ENCODE data around the gene ACTR10. TPM values are rescaled to one million over a fixed set of nuclear protein-coding genes. Genes with fewer than 3 reads are reported as not detected.

The ACTR10 gene
- total and polyA plus RNA-seq, 12 donors = 49.0 to 167 (median 82.5) TPM

GRCh38 chr14:58281969-58282368 is 82.0 kb downstream of the ACTR10 start:
- 56 to 73% (median 61%) methylated on average over 3 of the region's 3 CpGs for WGBS, 4 donors
- H3K27me3 ChIP-seq = no peaks in the 10 kb centered on the region
- TF ChIP-seq POLR2A (IDR thresholded peaks at IDR 0.05) (no peak), CTCF (IDR thresholded peaks at IDR 0.05) (no peak)
- no peak overlapping the region for H3K4me3 ChIP-seq
- intact Hi-C loops (cut with DNase I) = no loop called here
- peaks cover 0 to under 1% (median 0%) of the 10 kb centered on the region in 3 donors for H3K9me3 ChIP-seq (replicated peaks in 1 of 3)
- peak overlapping the region; percentile 26 to 82 (median 61) for H3K27ac ChIP-seq
- peaks cover 0 to 49% of the 10 kb centered on the region in 2 donors for H3K36me3 ChIP-seq (replicated peaks in 1 of 2)
- no peak for DNase-seq
- peaks cover 13 to 32% of the 10 kb centered on the region in 2 donors for H3K4me1 ChIP-seq (replicated peaks in 1 of 2)

- H3K27me3 ChIP-seq = no peaks in the 10 kb centered on the region
- 65 to 70% (median 69%) methylated on average over 4 of the region's 4 CpGs for WGBS, 4 donors
- TF ChIP-seq POLR2A (IDR thresholded peaks at IDR 0.05) (no peak), CTCF (IDR thresholded peaks at IDR 0.05) (no peak)
- DNase-seq = no peak
- H3K4me1 ChIP-seq (replicated peaks in 1 of 2) = peaks cover 13 to 42% of the 10 kb centered on the region in 2 donors
- H3K9me3 ChIP-seq (replicated peaks in 1 of 3) = peaks cover 0 to 4% (median 0%) of the 10 kb centered on the region in 3 donors
- intact Hi-C loops (cut with DNase I) = no loop called here
- H3K4me3 ChIP-seq = no peak overlapping the region
- peak overlapping the region in 2 of 5 donors; percentile 1 to 71 for H3K27ac ChIP-seq
- peaks cover 0 to 44% of the 10 kb centered on the region in 2 donors for H3K36me3 ChIP-seq (replicated peaks in 1 of 2)
These were observed 83.1 kb downstream of the ACTR10 start for GRCh38 chr14:58282925-58283593.

GRCh38 chr14:58283730-58284129 is 83.8 kb downstream of the ACTR10 start:
- no peak for TF ChIP-seq POLR2A (IDR thresholded peaks at IDR 0.05)
- no peak for TF ChIP-seq CTCF (IDR thresholded peaks at IDR 0.05)
- Histone ChIP-seq H3K36me3 (replicated peaks in 1 of 2) (peaks cover 0 to 39% of the 10 kb centered on the region in 2 donors), H3K9me3 (replicated peaks in 1 of 3) (peaks cover 0 to 4% (median 0%) of the 10 kb centered on the region in 3 donors), H3K27ac (peak overlapping the region in 1 of 5 donors; percentile 1), H3K4me1 (replicated peaks in 1 of 2) (peaks cover 13 to 45% of the 10 kb centered on the region in 2 donors), H3K4me3 (no peak overlapping the region), H3K27me3 (no peaks in the 10 kb centered on the region)
- intact Hi-C loops (cut with DNase I) = no loop called here
- DNase-seq = no peak

GRCh38 chr14:58285132-58285531 is 85.2 kb downstream of the ACTR10 start:
- TF ChIP-seq POLR2A (IDR thresholded peaks at IDR 0.05) (no peak), CTCF (IDR thresholded peaks at IDR 0.05) (no peak)
- Histone ChIP-seq H3K4me1 (replicated peaks in 1 of 2) (peaks cover 13 to 51% of the 10 kb centered on the region in 2 donors), H3K27me3 (no peaks in the 10 kb centered on the region), H3K27ac (no peak overlapping the region), H3K4me3 (no peak overlapping the region), H3K9me3 (replicated peaks in 1 of 3) (peaks cover 0 to 4% (median 0%) of the 10 kb centered on the region in 3 donors), H3K36me3 (replicated peaks in 1 of 2) (peaks cover 0 to 42% of the 10 kb centered on the region in 2 donors)
- intact Hi-C loops (cut with DNase I) = no loop called here
- no peak for DNase-seq
- WGBS, 4 donors = 91 to 99% (median 95%) methylated on average over 4 of the region's 4 CpGs

Small RNA genes within 50 kb of the gene (small RNA-seq; reads per million reads assigned to genes)
- 0 to 0.08 reads per million in 2 donors for gene RN7SL598P

Other genes with a start within 250 kb of the ACTR10 start
- 10 to 100 TPM in 4 of 9 donors, 1 to 10 TPM in 5; 6.1 to 23.2 (median 9.5) TPM for gene ARMH4, start 47.9 kb upstream of the ACTR10 start, total RNA-seq
- 1 to 10 TPM; 1.1 to 8.1 (median 1.4) TPM for gene ARMH4, start 47.9 kb upstream of the ACTR10 start, polyA plus RNA-seq
- gene PSMA3, start 44.7 kb downstream of the ACTR10 start, total RNA-seq = 100 to 1,000 TPM in 8 of 9 donors, 10 to 100 TPM in 1; 80.9 to 270 (median 143) TPM
- gene PSMA3, start 44.7 kb downstream of the ACTR10 start, polyA plus RNA-seq = 100 to 1,000 TPM; 164 to 260 (median 173) TPM
- 10 to 100 TPM in 8 of 9 donors, 1 to 10 TPM in 1; 6.2 to 38.0 (median 18.4) TPM for gene ARID4A, start 98.4 kb downstream of the ACTR10 start, total RNA-seq
- 10 to 100 TPM in 2 of 3 donors, 1 to 10 TPM in 1; 4.4 to 17.5 (median 16.3) TPM for gene ARID4A, start 98.4 kb downstream of the ACTR10 start, polyA plus RNA-seq
- under 1 TPM in 1 of 9 donors, not detected in 8; 0.58 TPM for gene TOMM20L, start 195.8 kb downstream of the ACTR10 start, total RNA-seq
- not detected for gene TOMM20L, start 195.8 kb downstream of the ACTR10 start, polyA plus RNA-seq
- gene TIMM9, start 227.4 kb downstream of the ACTR10 start, total RNA-seq = 100 to 1,000 TPM in 2 of 9 donors, 10 to 100 TPM in 7; 30.3 to 113 (median 46.9) TPM
- 10 to 100 TPM; 35.7 to 99.1 (median 43.0) TPM for gene TIMM9, start 227.4 kb downstream of the ACTR10 start, polyA plus RNA-seq
- gene KIAA0586, start 227.6 kb downstream of the ACTR10 start, total RNA-seq = 10 to 100 TPM; 11.1 to 28.7 (median 16.0) TPM
- gene KIAA0586, start 227.6 kb downstream of the ACTR10 start, polyA plus RNA-seq = 10 to 100 TPM in 2 of 3 donors, 1 to 10 TPM in 1; 9.1 to 14.6 (median 14.0) TPM